BLaER1 treated with 17β-estradiol and CSF1 and Interleukin-3, amounts not matched to agents 10 nM and 100 nM (cell line): Measurements from ENCODE around the gene ANXA2R.
"Not testable (repeated sequence)": the region's sequence is repeated elsewhere in the genome, so short reads cannot be mapped to it uniquely, and the experiment has no call there.

Experiments
- H3K27ac ChIP-seq, 11 experiments: shearing (Covaris generic); formaldehyde crosslinking; 2 replicates each; pipeline ENCODE4 v1.8.1; 2022
- H3K27me3 ChIP-seq, 11 experiments: shearing (Covaris generic); formaldehyde crosslinking; 2 replicates each; pipeline ENCODE4 v1.8.1; 2022
- H3K36me3 ChIP-seq, 11 experiments: shearing (Covaris generic); formaldehyde crosslinking; 2 replicates each; pipeline ENCODE4 v1.8.1; 2022
- H3K4me1 ChIP-seq, 10 experiments: shearing (Covaris generic); formaldehyde crosslinking; 2 replicates each; pipeline ENCODE4 v1.8.1; 2022
- H3K4me2 ChIP-seq, 11 experiments: shearing (Covaris generic); formaldehyde crosslinking; 2 replicates each; pipeline ENCODE4 v1.8.1; 2022
- H3K4me3 ChIP-seq, 10 experiments: shearing (Covaris generic); formaldehyde crosslinking; 2 replicates each; pipeline ENCODE4 v1.8.1; 2022
- H3K9ac ChIP-seq, 11 experiments: shearing (Covaris generic); formaldehyde crosslinking; 2 replicates each; pipeline ENCODE4 v1.8.1; 2022
- H3K9me3 ChIP-seq, 11 experiments: shearing (Covaris generic); formaldehyde crosslinking; replicated peaks in 1 of 11; 2 replicates each; pipeline ENCODE4 v1.8.1; 2022
- H4K20me1 ChIP-seq, 11 experiments: shearing (Covaris generic); formaldehyde crosslinking; 2 replicates each; pipeline ENCODE4 v1.8.1; 2022
- Cebpa-rat ChIP-seq, 11 experiments: shearing (Covaris generic); IDR thresholded peaks; 2 replicates each; pipeline ENCODE4 v1.8.1; 2022

ANXA2R gene

DNA sequence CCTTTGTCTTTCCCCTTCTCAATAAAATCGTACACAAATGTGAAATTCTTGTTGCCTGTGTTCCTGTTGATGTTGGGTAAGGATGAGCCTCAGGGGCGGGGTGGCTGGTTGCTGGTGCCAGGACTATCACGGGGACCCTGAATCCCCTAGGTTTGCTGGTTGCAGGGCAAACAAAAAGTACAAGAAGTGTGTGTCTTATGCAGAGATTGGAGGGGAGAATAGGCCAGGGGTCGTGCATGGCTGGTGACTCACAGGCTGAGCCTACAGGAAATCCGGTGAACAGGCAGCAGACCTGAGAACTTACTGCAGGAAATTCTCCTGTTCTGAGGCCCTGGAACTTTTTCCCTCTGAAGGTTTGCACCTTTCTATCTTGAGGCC is 5.5 kb downstream of the ANXA2R start:
- Histone ChIP-seq H3K27ac (peak overlapping the region in 7 of 11 experiments; percentile 23 to 56 (median 41); a peak in 11 of 22 replicates), H3K36me3 (no peaks in the 10 kb centered on the region), H3K9me3 (peaks cover 0 to 10% (median 0%) of the 10 kb centered on the region in 11 experiments; a peak in 5 of 22 replicates), H3K9ac (peak overlapping the region in 5 of 11 experiments; percentile 19 to 57 (median 48); a peak in 9 of 22 replicates), H3K4me1 (peaks cover 32 to 50% (median 44%) of the 10 kb centered on the region in 10 experiments), H3K4me2 (peak overlapping the region; percentile 2 to 78 (median 68); a peak in 21 of 22 replicates), H3K27me3 (no peaks in the 10 kb centered on the region), H3K4me3 (no peak overlapping the region), H4K20me1 (no peaks in the 10 kb centered on the region)
- no peak for TF ChIP-seq Cebpa-rat (IDR thresholded peaks at IDR 0.05)

DNA sequence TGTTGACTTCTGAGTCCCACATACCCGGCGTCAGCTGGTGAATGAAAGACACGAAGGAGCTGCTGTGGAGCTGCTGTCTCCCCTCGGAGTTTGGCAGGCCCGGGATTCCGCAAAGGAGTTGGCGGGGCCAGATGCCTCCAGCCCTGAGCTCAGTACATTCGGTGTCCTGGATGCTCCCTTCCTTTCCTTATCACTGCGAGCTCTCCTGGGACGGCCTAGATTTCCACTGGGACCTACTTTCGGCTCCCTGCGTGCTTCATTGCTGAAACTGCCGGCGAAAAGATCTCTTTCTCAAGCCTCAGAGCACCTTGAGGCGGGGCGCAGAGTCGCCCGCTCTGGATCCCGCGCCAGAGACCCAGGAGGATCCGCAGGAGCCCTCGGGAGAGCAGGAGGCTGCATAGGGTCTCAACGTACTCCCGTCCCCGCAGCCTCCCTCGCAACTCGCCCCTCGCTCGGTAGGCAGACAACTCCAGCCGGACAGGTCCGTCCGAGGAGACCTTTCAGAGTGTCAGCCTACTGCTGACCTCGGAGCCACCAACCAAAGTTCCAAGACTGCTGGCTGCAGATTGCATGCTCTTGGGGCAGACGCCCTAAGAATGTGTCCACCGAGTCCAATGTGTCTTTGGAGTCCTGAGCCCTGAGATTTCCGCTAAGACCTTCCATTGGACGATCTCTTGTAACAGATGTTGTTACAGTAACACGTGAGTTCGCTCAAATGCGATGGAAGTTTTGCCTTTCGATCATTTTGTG is 6.1 kb downstream of the ANXA2R start:
- Histone ChIP-seq H3K9me3 (peaks cover 0 to 10% (median 0%) of the 10 kb centered on the region in 11 experiments; a peak in 5 of 22 replicates), H3K27ac (peak overlapping the region in 7 of 11 experiments; percentile 23 to 56 (median 41); a peak in 12 of 22 replicates), H3K4me3 (no peak overlapping the region), H3K36me3 (no peaks in the 10 kb centered on the region), H3K27me3 (no peaks in the 10 kb centered on the region), H3K4me1 (peaks cover 38 to 53% (median 46%) of the 10 kb centered on the region in 10 experiments), H3K9ac (peak overlapping the region in 5 of 11 experiments; percentile 19 to 57 (median 48); a peak in 8 of 22 replicates), H4K20me1 (no peaks in the 10 kb centered on the region), H3K4me2 (peak overlapping the region; percentile 2 to 78 (median 68); a peak in 21 of 22 replicates)
- TF ChIP-seq Cebpa-rat (IDR thresholded peaks at IDR 0.05) = no peak

DNA sequence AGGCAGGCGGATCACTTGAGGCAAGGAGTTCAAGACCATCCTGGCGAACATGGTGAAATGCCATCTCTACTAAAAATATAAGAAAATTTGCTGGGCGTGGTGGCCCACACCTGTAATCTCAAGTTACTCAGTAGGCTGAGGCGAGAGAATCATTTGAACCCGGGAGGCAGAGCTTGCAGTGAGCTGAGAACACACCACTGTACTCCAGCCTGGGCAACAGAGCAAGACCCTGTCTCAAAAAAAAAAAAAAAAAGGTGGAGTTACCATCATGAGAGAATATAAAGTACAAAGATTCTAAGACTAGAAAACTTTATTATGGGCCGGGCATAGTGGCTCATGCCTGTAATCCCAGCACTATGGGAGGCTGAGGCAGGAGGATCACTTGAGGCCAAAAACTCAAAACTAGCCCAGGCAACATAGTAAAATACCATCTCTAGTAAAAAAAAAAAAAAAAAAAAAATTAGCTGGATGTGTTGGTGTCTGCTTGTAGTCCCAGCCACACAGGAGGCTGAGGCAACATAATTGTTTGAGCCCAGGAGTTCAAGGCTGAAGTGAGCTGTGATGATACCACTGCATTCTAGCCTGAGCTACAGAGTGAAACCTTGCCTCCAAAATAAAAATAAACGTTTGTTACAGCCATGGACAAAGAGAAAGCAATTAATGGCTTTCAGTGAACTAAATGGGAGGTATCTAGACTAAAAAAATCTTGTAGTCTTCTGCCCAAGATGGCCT is 12.9 kb downstream of the ANXA2R start:
- Histone ChIP-seq H3K9me3 (no peaks in the 10 kb centered on the region; a peak in 1 of 22 replicates), H3K9ac (no peak overlapping the region), H3K4me1 (peaks cover 0 to 21% (median 7%) of the 10 kb centered on the region in 10 experiments; a peak in 9 of 20 replicates), H3K4me2 (no peak overlapping the region), H3K27me3 (no peaks in the 10 kb centered on the region), H4K20me1 (no peaks in the 10 kb centered on the region), H3K27ac (no peak overlapping the region), H3K4me3 (no peak overlapping the region), H3K36me3 (no peaks in the 10 kb centered on the region)
- TF ChIP-seq Cebpa-rat (IDR thresholded peaks at IDR 0.05) = no peak

DNA sequence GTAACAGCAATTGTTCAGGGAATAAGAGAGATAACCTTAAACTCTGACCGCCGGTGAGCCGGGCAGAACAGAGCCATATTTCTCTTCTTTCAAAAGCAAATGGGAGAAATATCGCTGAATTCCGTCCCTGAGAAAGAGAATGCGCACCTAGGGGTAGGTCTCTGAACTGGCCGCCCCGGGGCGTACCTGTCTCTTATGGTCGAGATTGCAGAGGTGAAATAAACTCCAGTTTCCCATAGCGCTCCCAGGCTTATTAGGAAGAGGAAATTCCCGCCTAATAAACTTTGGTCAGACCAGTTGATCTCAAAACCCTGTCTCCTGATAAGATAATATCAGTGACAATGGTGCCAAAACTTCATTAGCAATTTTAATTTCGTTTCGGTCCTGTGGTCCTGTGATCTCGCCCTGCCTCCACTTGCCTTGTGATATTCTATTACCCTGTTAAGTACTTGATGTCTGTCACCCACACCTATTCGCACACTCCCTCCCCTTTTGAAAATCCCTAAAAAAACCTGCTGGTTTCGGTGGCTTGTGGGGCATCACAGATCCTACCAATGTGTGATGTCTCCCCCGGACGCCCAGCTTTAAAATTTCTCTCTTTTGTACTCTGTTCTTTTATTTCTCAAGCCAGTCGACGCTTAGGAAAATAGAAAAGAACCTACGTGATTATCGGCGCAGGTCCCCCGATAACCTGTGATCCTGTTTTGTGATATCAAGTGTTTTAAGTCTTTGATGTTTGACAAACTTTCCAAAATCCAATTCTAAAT is 14.8 kb downstream of the ANXA2R start:
- H3K9me3 ChIP-seq, H3K4me3 ChIP-seq, H3K27ac ChIP-seq, H3K4me2 ChIP-seq, H3K27me3 ChIP-seq, H3K9ac ChIP-seq, H3K36me3 ChIP-seq, H4K20me1 ChIP-seq: not testable (repeated sequence)
- peaks cover 8 to 29% (median 16%) of the 10 kb centered on the region in 10 experiments for H3K4me1 ChIP-seq

DNA sequence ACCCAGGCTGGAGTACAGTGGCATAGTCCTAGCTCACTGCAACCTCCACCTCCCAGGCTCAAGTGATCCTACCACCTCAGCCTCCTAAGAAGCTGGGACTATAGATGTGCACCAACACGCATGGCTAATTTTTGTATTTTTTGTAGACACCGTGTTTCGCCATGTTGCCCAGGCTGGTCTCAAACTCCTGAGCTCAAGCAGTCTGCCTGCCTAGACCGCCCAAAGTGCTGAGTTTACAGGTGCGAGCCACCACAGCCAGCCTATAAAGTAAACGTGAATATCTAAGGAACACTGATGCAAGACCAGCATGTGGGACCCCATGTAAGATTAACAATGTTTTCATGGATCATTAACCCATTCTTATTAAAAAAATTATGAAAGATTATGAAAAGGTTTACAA is 15.9 kb downstream of the ANXA2R start:
- no peak overlapping the region for H3K9ac ChIP-seq
- no peaks in the 10 kb centered on the region for H4K20me1 ChIP-seq
- no peaks in the 10 kb centered on the region for H3K27me3 ChIP-seq
- TF ChIP-seq Cebpa-rat (IDR thresholded peaks at IDR 0.05) = no peak
- no peak overlapping the region for H3K27ac ChIP-seq
- no peaks in the 10 kb centered on the region for H3K9me3 ChIP-seq
- H3K36me3 ChIP-seq = no peaks in the 10 kb centered on the region
- H3K4me2 ChIP-seq = no peak overlapping the region
- no peak overlapping the region for H3K4me3 ChIP-seq
- H3K4me1 ChIP-seq = peaks cover 10 to 19% (median 13%) of the 10 kb centered on the region in 10 experiments

DNA sequence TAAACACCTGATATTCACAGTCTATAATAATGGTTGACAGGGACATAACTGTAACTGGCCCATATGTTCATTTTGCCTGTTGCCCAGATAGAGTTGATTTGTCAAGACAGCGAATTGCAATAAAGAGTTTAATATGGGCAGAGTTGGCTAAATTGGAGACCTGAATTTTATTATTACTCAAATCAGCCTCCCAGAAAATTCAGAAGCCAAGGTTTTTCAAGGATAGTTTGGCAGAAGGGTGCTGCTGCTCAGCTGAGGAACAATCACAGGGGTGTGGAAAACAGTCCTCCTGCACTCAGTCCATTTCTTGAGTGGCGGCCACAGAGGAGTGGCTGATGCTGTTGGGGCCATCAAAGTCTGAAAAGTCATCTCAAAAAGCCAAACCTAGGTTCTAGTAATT is 19.0 kb downstream of the ANXA2R start:
- TF ChIP-seq Cebpa-rat (IDR thresholded peaks at IDR 0.05) = no peak
- Histone ChIP-seq H3K4me1 (peaks cover 15 to 26% (median 22%) of the 10 kb centered on the region in 10 experiments), H4K20me1 (no peaks in the 10 kb centered on the region), H3K9ac (no peak overlapping the region), H3K27ac (no peak overlapping the region), H3K4me3 (no peak overlapping the region), H3K9me3 (no peaks in the 10 kb centered on the region), H3K27me3 (no peaks in the 10 kb centered on the region), H3K36me3 (no peaks in the 10 kb centered on the region), H3K4me2 (peak overlapping the region in 5 of 11 experiments; percentile 17 to 96 (median 92); a peak in 5 of 22 replicates)

DNA sequence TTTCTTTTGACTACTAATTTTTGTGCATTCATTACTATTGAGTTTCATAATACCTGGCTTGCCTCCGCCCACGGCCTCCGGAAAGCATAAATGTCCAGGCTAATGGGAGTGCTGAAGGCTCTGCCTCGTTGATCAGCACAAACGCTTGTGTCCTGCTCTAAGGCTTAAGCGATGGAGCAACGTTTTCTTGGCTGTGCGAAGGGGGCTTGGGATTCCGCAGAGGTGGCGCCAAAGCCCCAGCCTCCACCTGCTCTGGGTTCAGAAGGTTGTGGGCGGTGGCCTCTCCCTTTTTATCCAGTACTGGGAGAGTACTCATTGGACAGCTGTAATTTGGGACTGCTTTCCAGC is 19.7 kb downstream of the ANXA2R start:
- no peaks in the 10 kb centered on the region for H3K9me3 ChIP-seq
- no peaks in the 10 kb centered on the region for H4K20me1 ChIP-seq
- peak overlapping the region; percentile 84 to 96 (median 91); a peak in 20 of 22 replicates for H3K9ac ChIP-seq
- H3K4me3 ChIP-seq = peak overlapping the region; percentile 69 to 79 (median 74)
- H3K4me2 ChIP-seq = peak overlapping the region; percentile 80 to 97 (median 94)
- no peak for TF ChIP-seq Cebpa-rat (IDR thresholded peaks at IDR 0.05)
- no peaks in the 10 kb centered on the region for H3K27me3 ChIP-seq
- peaks cover 23 to 33% (median 29%) of the 10 kb centered on the region in 10 experiments for H3K4me1 ChIP-seq
- peak overlapping the region; percentile 91 to 98 (median 95); a peak in 20 of 22 replicates for H3K27ac ChIP-seq
- no peaks in the 10 kb centered on the region for H3K36me3 ChIP-seq

DNA sequence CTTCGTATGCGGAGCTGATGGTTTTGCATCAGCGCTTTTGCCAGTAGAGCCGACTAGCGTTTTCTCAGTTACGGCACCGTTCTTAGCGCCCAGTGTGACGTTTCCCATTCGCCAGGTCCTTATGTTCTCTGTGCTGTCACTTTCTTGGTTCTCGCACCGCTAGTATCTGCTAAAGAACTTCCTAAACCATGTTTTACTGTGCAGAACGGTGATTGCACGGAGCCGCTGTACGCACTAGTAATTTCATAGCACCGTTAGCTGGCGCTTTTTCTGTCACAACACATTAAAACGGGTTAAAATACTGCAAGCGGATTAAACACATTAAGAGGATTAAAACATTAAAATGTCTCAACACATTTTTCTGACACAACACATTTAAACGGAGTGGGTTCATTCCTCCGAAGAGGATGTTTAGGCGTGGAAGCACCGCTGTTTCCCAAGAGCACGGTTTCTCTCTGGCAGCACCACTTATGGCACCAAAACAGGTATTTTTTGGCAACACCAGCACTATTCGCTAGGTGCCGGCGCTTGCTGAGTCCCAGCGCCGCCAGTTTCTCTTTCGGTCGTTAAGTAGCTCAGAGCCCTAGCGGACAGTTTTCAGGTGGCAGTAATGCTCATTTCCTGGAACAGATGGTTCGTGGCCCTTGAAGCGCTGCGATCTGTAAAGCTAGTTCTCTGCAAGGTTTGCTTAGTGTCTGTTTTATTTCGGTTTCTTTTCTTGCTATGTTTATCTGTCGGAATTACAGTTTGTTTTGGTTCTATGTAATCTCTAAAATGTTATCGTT is 20.3 kb downstream of the ANXA2R start:
- Histone ChIP-seq H4K20me1 (no peaks in the 10 kb centered on the region), H3K4me1 (peaks cover 28 to 39% (median 35%) of the 10 kb centered on the region in 10 experiments), H3K9me3 (no peaks in the 10 kb centered on the region), H3K4me2 (peak overlapping the region; percentile 80 to 97 (median 94)), H3K9ac (peak overlapping the region; percentile 84 to 96 (median 91)), H3K27ac (peak overlapping the region; percentile 91 to 98 (median 95); a peak in 21 of 22 replicates), H3K4me3 (peak overlapping the region; percentile 69 to 79 (median 74)), H3K27me3 (no peaks in the 10 kb centered on the region), H3K36me3 (no peaks in the 10 kb centered on the region)
- TF ChIP-seq Cebpa-rat (IDR thresholded peaks at IDR 0.05) = no peak; a peak in 1 of 22 replicates
